Astrocyte (in vitro differentiated cells and primary cell): ENCODE measurements around the gene FLYWCH1. TPM values are rescaled to one million over a fixed set of nuclear protein-coding genes. Genes with fewer than 3 reads are reported as not detected.
A peak's percentile ranks its signal among the peaks of the same experiment; 100 is the strongest.
"Not testable (repeated sequence)": the region's sequence is repeated elsewhere in the genome, so short reads cannot be mapped to it uniquely, and the experiment has no call there.

ENCODE experiments used
- DNase-seq: peaks from one replicate; pipeline ENCODE4 v3.0.0-alpha.2; 2010; ENCODE audit warnings: low read depth
- FAIRE-seq: peaks from 2 replicates; lab custom pipeline; 2011; peaks lifted over from hg19 to GRCh38; lab: Jason Lieb, UNC
- H2AFZ ChIP-seq: 2 replicates; pipeline ENCODE4 v1.6.0; 2012; ENCODE audit warnings: low read depth, low read length, inconsistent platforms
- H3K27ac ChIP-seq: 2 replicates; pipeline ENCODE4 v1.5.1; 2011; ENCODE audit warnings: low read depth, low read length, inconsistent platforms
- H3K27me3 ChIP-seq: 2 replicates; pipeline ENCODE4 v1.6.0; 2011; ENCODE audit warnings: low read length, inconsistent platforms; ENCODE audit not compliant: insufficient read depth
- H3K36me3 ChIP-seq: 2 replicates; pipeline ENCODE4 v1.5.1; 2011; ENCODE audit warnings: low read length, inconsistent platforms; ENCODE audit not compliant: insufficient read depth
- H3K4me1 ChIP-seq: 2 replicates; pipeline ENCODE4 v1.5.1; 2011; ENCODE audit warnings: low read length, inconsistent platforms; ENCODE audit not compliant: insufficient read depth
- H3K4me2 ChIP-seq: 2 replicates; pipeline ENCODE4 v1.6.0; 2012; ENCODE audit warnings: low read length, inconsistent platforms
- H3K4me3 ChIP-seq: 2 replicates; pipeline ENCODE4 v1.5.1; 2011; ENCODE audit warnings: low read depth, mild to moderate bottlenecking, low read length, inconsistent platforms; ENCODE audit not compliant: insufficient read depth
- H3K79me2 ChIP-seq: 2 replicates; pipeline ENCODE4 v1.6.0; 2012; ENCODE audit warnings: mild to moderate bottlenecking, low read length, inconsistent platforms; ENCODE audit not compliant: insufficient read depth
- H3K9ac ChIP-seq: 2 replicates; pipeline ENCODE4 v1.6.0; 2012; ENCODE audit warnings: mild to moderate bottlenecking, low read length, inconsistent platforms
- H3K9me3 ChIP-seq: 2 replicates; pipeline ENCODE4 v1.5.1; 2012; ENCODE audit warnings: low read depth, mild to moderate bottlenecking, low read length, inconsistent platforms; ENCODE audit not compliant: insufficient read depth
- H4K20me1 ChIP-seq: 2 replicates; pipeline ENCODE4 v1.6.0; 2012; ENCODE audit warnings: low read length, inconsistent platforms; ENCODE audit not compliant: insufficient read depth
- H3K27ac Mint-ChIP-seq: one replicate; pipeline ENCODE4 v1.8.0; 2021; ENCODE audit warnings: mild to moderate bottlenecking, mixed read lengths; ENCODE audit not compliant: unreplicated experiment
- H3K27me3 Mint-ChIP-seq: one replicate; pipeline ENCODE4 v1.8.0; 2021; ENCODE audit warnings: low read depth, mixed read lengths; ENCODE audit not compliant: unreplicated experiment
- H3K36me3 Mint-ChIP-seq: one replicate; pipeline ENCODE4 v1.8.0; 2021; ENCODE audit warnings: low read depth, mixed read lengths; ENCODE audit not compliant: unreplicated experiment
- H3K4me1 Mint-ChIP-seq: one replicate; pipeline ENCODE4 v1.8.0; 2021; ENCODE audit warnings: low read depth, mixed read lengths; ENCODE audit not compliant: unreplicated experiment
- H3K4me3 Mint-ChIP-seq: one replicate; pipeline ENCODE4 v1.8.0; 2021; ENCODE audit warnings: mild to moderate bottlenecking, moderate library complexity, mixed read lengths; ENCODE audit not compliant: unreplicated experiment
- H3K9me3 Mint-ChIP-seq: one replicate; pipeline ENCODE4 v1.8.0; 2021; ENCODE audit warnings: mild to moderate bottlenecking, mixed read lengths; ENCODE audit not compliant: unreplicated experiment
- EZH2 ChIP-seq: IDR thresholded peaks from 2 replicates; pipeline ENCODE4 v1.6.1; 2012; ENCODE audit warnings: mild to moderate bottlenecking, low read length, inconsistent platforms; ENCODE audit not compliant: insufficient read depth
- total RNA-seq: library from RNA; stranded (reverse); gene quantifications from 2 replicates; pipeline ENCODE4 v1.2.1, GENCODE V29; 2021
- TF ChIP-seq, protein P1 (sequence below): IDR thresholded peaks from 2 replicates; pipeline ENCODE4 v1.5.1; 2011; ENCODE audit warnings: low read depth, mild to moderate bottlenecking, inconsistent platforms, low read length, moderate library complexity; ENCODE audit not compliant: insufficient read depth

FLYWCH1 gene
- total RNA-seq, 1 donor from 2014 or later: 58.9 TPM

DNA sequence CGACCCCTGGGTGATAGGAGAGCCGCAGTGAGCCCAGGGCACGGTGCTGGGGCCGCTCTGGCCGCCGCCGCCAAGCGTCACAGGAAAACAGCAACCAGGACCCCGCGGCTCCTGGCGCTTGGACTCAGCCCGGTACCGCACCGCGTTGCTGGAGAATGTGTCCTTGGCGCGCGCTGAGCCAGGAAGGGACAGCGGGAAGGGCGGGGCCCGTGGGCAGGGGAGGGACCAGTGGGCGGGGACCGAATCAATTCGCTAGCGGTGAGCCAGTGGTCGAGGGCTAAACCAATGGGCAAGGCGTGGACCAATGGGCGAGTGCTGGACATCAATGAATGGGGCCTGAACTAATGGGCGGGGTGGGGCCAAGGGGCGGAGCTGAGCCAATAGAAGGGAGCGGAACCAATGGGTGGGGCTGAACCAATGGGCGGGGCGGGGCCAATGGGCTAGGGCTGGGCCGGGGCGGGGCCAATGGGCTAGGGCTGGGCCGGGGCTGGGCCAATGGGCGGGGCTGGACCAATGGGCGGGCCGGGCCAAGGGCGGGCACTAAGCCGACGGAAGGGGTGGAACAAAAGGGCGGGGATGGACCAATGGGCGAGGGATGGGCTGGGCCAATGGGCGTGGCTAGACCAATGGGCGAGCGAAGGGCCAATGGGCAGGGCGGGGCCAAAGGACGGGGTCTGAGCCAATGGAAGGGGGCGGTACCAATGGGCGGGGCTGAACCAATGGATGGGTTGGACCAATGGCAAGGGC lies 6.3 kb upstream of the FLYWCH1 start:
- H2AFZ ChIP-seq: peak overlapping the region; percentile 37

DNA sequence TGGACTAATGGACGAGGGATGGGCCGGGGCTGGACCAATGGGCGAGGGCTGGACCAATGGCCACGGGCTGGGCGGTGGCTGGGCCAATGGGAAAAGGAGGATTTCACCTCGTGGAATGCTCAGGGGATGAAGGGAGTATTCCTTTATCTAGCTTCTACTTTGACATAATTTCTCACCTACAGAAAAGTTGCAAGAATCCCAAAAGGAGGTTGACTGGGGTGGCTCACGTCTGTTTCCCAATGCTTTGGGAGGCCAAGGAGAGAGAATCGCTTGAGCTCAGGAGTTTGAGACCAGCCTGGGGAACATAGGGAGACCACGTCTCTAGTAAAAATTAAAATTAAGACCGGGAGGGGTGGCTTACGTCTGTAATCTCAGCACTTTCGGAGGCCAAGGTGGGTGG lies 5.7 kb upstream of the FLYWCH1 start:
- Histone ChIP-seq H3K9me3 (no peaks in the 10 kb centered on the region), H3K36me3 (no peaks in the 10 kb centered on the region), H3K4me3 (no peak overlapping the region), H3K27me3 (no peaks in the 10 kb centered on the region), H3K27ac (peak overlapping the region; percentile 1), H4K20me1 (no peaks in the 10 kb centered on the region), H2AFZ (no peak overlapping the region), H3K4me1 (peaks cover 16% of the 10 kb centered on the region), H3K9ac (no peak overlapping the region), H3K79me2 (no peaks in the 10 kb centered on the region), H3K4me2 (peak overlapping the region; percentile 77)
- peaks cover 15% of the 10 kb centered on the region for H3K4me1 Mint-ChIP-seq
- FAIRE-seq (peak; percentile 56), DNase-seq (no peak)
- TF ChIP-seq, protein P1, sequence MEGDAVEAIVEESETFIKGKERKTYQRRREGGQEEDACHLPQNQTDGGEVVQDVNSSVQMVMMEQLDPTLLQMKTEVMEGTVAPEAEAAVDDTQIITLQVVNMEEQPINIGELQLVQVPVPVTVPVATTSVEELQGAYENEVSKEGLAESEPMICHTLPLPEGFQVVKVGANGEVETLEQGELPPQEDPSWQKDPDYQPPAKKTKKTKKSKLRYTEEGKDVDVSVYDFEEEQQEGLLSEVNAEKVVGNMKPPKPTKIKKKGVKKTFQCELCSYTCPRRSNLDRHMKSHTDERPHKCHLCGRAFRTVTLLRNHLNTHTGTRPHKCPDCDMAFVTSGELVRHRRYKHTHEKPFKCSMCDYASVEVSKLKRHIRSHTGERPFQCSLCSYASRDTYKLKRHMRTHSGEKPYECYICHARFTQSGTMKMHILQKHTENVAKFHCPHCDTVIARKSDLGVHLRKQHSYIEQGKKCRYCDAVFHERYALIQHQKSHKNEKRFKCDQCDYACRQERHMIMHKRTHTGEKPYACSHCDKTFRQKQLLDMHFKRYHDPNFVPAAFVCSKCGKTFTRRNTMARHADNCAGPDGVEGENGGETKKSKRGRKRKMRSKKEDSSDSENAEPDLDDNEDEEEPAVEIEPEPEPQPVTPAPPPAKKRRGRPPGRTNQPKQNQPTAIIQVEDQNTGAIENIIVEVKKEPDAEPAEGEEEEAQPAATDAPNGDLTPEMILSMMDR: no peak
- TF ChIP-seq EZH2: no peak
- no peaks in the 10 kb centered on the region for H3K9me3 Mint-ChIP-seq
- peak overlapping the region; percentile 94 for H3K27ac Mint-ChIP-seq
- no peaks in the 10 kb centered on the region for H3K27me3 Mint-ChIP-seq
- peaks cover 2% of the 10 kb centered on the region for H3K36me3 Mint-ChIP-seq
- peak overlapping the region; percentile 68 for H3K4me3 Mint-ChIP-seq

More for the DNA sequence above, 6.3 kb upstream of the FLYWCH1 start:
- DNase-seq: peak; percentile 98
- H3K27me3 ChIP-seq: no peaks in the 10 kb centered on the region
- H3K36me3 Mint-ChIP-seq: peaks cover 3% of the 10 kb centered on the region
- H3K4me3 Mint-ChIP-seq: peak overlapping the region; percentile 95
- no peaks in the 10 kb centered on the region for H3K36me3 ChIP-seq
- H3K9me3 Mint-ChIP-seq: no peaks in the 10 kb centered on the region
- peaks cover 15% of the 10 kb centered on the region for H3K4me1 Mint-ChIP-seq
- no peaks in the 10 kb centered on the region for H4K20me1 ChIP-seq
- no peaks in the 10 kb centered on the region for H3K79me2 ChIP-seq
- H3K27me3 Mint-ChIP-seq: no peaks in the 10 kb centered on the region
- peak overlapping the region; percentile 87 for H3K4me3 ChIP-seq
- TF ChIP-seq, protein P1: no peak
- TF ChIP-seq EZH2: no peak
- H3K9me3 ChIP-seq: no peaks in the 10 kb centered on the region
- H3K4me1 ChIP-seq: peaks cover 16% of the 10 kb centered on the region
- peak overlapping the region; percentile 52 for H3K27ac ChIP-seq
- H3K9ac ChIP-seq: peak overlapping the region; percentile 88
- H3K27ac Mint-ChIP-seq: peak overlapping the region; percentile 94
- no peak for FAIRE-seq
- peak overlapping the region; percentile 100 for H3K4me2 ChIP-seq

- peak overlapping the region; percentile 71 for H3K4me3 Mint-ChIP-seq
- not testable (repeated sequence) for H3K36me3 Mint-ChIP-seq, H2AFZ ChIP-seq, H3K79me2 ChIP-seq, H4K20me1 ChIP-seq, H3K27me3 Mint-ChIP-seq, H3K9me3 Mint-ChIP-seq, H3K36me3 ChIP-seq, H3K4me3 ChIP-seq, H3K27me3 ChIP-seq, H3K27ac ChIP-seq, H3K9me3 ChIP-seq, FAIRE-seq, H3K9ac ChIP-seq
- TF ChIP-seq, protein P1: peak; percentile 32
- Histone ChIP-seq H3K4me2 (peak overlapping the region; percentile 33), H3K4me1 (peaks cover 19% of the 10 kb centered on the region)
- peak overlapping the region; percentile 84 for H3K27ac Mint-ChIP-seq
- peaks cover 15% of the 10 kb centered on the region for H3K4me1 Mint-ChIP-seq
- peak; percentile 24 for DNase-seq
These were observed 4.5 kb upstream of the FLYWCH1 start for GRCh38 chr16:2907084-2907753.
